ENCODE results near the gene FAAH. TPM values are rescaled to one million over a fixed set of nuclear protein-coding genes. Genes with fewer than 3 reads are reported as not detected.

The FAAH gene
- total RNA-seq, 1 donor from 2014 or later, result 17.4 TPM

- no peak overlapping the region for H3K27ac Mint-ChIP-seq (ENCODE audit: unreplicated experiment)
- DNase-seq (ENCODE audit: low read depth, low spot score), result no peak
- H3K4me1 Mint-ChIP-seq, result peaks cover 17% of the 10 kb centered on the region
- H3K4me3 Mint-ChIP-seq, result no peak overlapping the region
- no peaks in the 10 kb centered on the region for H3K27me3 Mint-ChIP-seq (ENCODE audit: low read depth)
- no peaks in the 10 kb centered on the region for H3K9me3 Mint-ChIP-seq
- no peaks in the 10 kb centered on the region for H3K36me3 Mint-ChIP-seq (ENCODE audit: low read depth)
- TF ChIP-seq, protein P1, sequence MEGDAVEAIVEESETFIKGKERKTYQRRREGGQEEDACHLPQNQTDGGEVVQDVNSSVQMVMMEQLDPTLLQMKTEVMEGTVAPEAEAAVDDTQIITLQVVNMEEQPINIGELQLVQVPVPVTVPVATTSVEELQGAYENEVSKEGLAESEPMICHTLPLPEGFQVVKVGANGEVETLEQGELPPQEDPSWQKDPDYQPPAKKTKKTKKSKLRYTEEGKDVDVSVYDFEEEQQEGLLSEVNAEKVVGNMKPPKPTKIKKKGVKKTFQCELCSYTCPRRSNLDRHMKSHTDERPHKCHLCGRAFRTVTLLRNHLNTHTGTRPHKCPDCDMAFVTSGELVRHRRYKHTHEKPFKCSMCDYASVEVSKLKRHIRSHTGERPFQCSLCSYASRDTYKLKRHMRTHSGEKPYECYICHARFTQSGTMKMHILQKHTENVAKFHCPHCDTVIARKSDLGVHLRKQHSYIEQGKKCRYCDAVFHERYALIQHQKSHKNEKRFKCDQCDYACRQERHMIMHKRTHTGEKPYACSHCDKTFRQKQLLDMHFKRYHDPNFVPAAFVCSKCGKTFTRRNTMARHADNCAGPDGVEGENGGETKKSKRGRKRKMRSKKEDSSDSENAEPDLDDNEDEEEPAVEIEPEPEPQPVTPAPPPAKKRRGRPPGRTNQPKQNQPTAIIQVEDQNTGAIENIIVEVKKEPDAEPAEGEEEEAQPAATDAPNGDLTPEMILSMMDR (conservative IDR thresholded peaks at IDR 0.05), result no peak
Measured at GRCh38 chr1:46410156-46411009, 16.3 kb downstream of the FAAH start.

GRCh38 chr1:46411010-46411405 is 16.9 kb downstream of the FAAH start:
- H3K27me3 Mint-ChIP-seq (ENCODE audit: low read depth), result no peaks in the 10 kb centered on the region
- no peaks in the 10 kb centered on the region for H3K9me3 Mint-ChIP-seq
- H3K27ac Mint-ChIP-seq (ENCODE audit: unreplicated experiment), result no peak overlapping the region
- TF ChIP-seq, protein P1 (conservative IDR thresholded peaks at IDR 0.05), result no peak
- H3K4me1 Mint-ChIP-seq, result peaks cover 17% of the 10 kb centered on the region
- H3K36me3 Mint-ChIP-seq (ENCODE audit: low read depth), result peaks cover 2% of the 10 kb centered on the region
- no peak overlapping the region for H3K4me3 Mint-ChIP-seq
- no peak for DNase-seq (ENCODE audit: low read depth, low spot score)

DNA sequence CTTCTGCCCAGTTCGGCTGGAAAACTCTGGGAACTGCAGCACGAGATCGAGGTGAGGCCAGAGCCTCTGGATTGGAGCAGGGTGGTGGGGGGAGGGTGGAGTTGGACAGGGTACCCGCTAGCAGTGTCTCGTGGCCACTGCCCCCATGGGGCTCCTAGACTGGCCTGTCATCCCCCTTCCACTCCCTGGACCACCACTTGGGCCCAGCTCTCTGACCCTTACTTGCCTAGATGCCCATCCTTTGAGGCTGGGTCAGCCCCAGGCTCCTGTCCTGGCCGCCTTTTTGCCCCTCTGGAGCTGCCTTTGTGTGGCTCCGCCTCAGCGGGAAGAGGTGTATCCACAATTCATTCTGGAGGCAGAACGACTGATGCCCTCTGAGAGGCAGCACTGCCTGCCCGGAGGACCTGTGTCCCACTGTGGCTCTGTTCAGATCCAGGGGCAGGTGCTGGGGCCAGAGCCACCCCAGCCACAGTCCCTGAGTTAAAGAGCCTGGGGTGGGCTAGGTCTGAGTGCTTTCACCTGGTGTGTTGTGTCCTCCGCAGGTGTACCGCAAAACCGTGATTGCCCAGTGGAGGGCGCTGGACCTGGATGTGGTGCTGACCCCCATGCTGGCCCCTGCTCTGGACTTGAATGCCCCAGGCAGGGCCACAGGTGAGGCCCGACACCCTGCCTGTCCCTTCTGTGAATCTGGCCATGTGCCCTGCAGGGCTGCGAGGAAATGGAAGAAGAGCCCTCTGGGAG is 17.7 kb downstream of the FAAH start:
- no peak for DNase-seq (ENCODE audit: low read depth, low spot score)
- H3K9me3 Mint-ChIP-seq, result no peaks in the 10 kb centered on the region
- H3K4me1 Mint-ChIP-seq, result peaks cover 9% of the 10 kb centered on the region
- H3K27me3 Mint-ChIP-seq (ENCODE audit: low read depth), result no peaks in the 10 kb centered on the region
- TF ChIP-seq, protein P1 (conservative IDR thresholded peaks at IDR 0.05), result peak; percentile 54
- H3K27ac Mint-ChIP-seq (ENCODE audit: unreplicated experiment), result no peak overlapping the region
- peaks cover 2% of the 10 kb centered on the region for H3K36me3 Mint-ChIP-seq (ENCODE audit: low read depth)
- H3K4me3 Mint-ChIP-seq, result no peak overlapping the region

GRCh38 chr1:46412893-46413595 is 18.9 kb downstream of the FAAH start:
- no peak overlapping the region for H3K4me3 Mint-ChIP-seq

GRCh38 chr1:46413596-46413985 is 19.5 kb downstream of the FAAH start:
- H3K9me3 Mint-ChIP-seq, result no peaks in the 10 kb centered on the region
- H3K36me3 Mint-ChIP-seq (ENCODE audit: low read depth), result peaks cover 2% of the 10 kb centered on the region
- no peak overlapping the region for H3K27ac Mint-ChIP-seq (ENCODE audit: unreplicated experiment)
- no peak for DNase-seq (ENCODE audit: low read depth, low spot score)
- H3K4me1 Mint-ChIP-seq, result no peaks in the 10 kb centered on the region
- TF ChIP-seq, protein P1 (conservative IDR thresholded peaks at IDR 0.05), result no peak
- no peaks in the 10 kb centered on the region for H3K27me3 Mint-ChIP-seq (ENCODE audit: low read depth)
- no peak overlapping the region for H3K4me3 Mint-ChIP-seq

More at GRCh38 chr1:46412893-46413595, 18.9 kb downstream of the FAAH start:
- H3K27me3 Mint-ChIP-seq (ENCODE audit: low read depth), result no peaks in the 10 kb centered on the region
- DNase-seq (ENCODE audit: low read depth, low spot score), result no peak
- H3K36me3 Mint-ChIP-seq (ENCODE audit: low read depth), result peaks cover 2% of the 10 kb centered on the region
- H3K9me3 Mint-ChIP-seq, result no peaks in the 10 kb centered on the region
- H3K27ac Mint-ChIP-seq (ENCODE audit: unreplicated experiment), result no peak overlapping the region
- H3K4me1 Mint-ChIP-seq, result no peaks in the 10 kb centered on the region
- TF ChIP-seq, protein P1 (conservative IDR thresholded peaks at IDR 0.05), result no peak
